Activated naive CD4-positive, alpha-beta T cell treated with Interleukin-2 at 50 U/mL for 16 hours (primary cell): ENCODE data around the gene AKR1C3.
"Not testable (repeated sequence)": the region's sequence is repeated elsewhere in the genome, so short reads cannot be mapped to it uniquely, and the experiment has no call there.

Experiments
- DNase-seq: peaks from one replicate; pipeline ENCODE4 v3.0.0-alpha.2; 2020

AKR1C3 gene

GRCh38 chr10:5094265-5095205 is at the start of gene AKR1C3:
Gene AKR1C3, plus strand, starts transcription at chr10:5094414. Its CDS starts 31 bp downstream, at chr10:5094445.
- DNase-seq = no peak

DNA sequence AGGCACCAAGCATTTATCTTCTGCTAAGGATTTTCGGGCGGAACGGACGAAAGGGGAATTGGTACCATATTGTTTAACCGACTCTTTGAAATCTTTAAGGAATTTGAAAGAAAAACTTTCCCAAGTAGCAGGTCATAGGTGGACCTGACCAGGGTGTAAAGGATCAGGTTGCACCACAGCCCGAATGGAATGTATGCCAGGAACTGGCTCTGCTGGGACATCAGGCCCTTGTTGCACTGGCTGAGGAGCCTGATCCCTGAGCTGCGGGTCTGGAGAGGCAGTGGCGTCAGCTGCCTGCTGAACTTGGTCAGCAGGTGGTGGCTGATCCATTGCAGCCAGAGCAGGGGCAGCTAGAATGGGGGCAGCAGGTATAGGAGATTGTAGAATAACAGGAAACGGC is 49.1 kb upstream of the AKR1C3 start:
- DNase-seq = no peak

DNA sequence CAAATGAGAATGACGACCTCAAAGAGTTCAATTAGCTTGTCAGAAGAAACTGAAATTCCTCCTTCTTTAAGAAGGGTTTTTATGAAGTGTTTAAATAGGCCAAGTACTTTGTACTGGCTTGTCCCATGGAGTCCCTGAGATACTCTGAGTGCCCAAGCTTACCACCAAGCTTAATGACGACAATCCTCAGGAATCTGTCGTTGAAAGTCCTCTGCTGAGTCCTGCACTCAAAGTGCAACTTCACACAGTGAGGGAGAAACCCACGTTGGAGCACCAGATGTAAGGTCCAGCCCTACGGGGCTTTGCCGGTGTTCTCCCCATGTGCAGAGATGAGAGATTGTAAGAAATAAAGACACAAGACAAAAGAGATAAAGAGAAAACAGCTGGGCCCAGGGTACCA is 47.8 kb upstream of the AKR1C3 start:
- DNase-seq = no peak

- DNase-seq = not testable (repeated sequence)
Observed at GRCh38 chr10:5047055-5047454, 47.2 kb upstream of the AKR1C3 start.

- DNase-seq = no peak
Observed at GRCh38 chr10:5047912-5048628, 46.1 kb upstream of the AKR1C3 start.

GRCh38 chr10:5052951-5053500 is 41.2 kb upstream of the AKR1C3 start:
- DNase-seq = not testable (repeated sequence)

- DNase-seq = not testable (repeated sequence)
Observed at GRCh38 chr10:5054831-5055230, 39.4 kb upstream of the AKR1C3 start.

- not testable (repeated sequence) for DNase-seq
Observed at GRCh38 chr10:5059267-5059666, 34.9 kb upstream of the AKR1C3 start.

DNA sequence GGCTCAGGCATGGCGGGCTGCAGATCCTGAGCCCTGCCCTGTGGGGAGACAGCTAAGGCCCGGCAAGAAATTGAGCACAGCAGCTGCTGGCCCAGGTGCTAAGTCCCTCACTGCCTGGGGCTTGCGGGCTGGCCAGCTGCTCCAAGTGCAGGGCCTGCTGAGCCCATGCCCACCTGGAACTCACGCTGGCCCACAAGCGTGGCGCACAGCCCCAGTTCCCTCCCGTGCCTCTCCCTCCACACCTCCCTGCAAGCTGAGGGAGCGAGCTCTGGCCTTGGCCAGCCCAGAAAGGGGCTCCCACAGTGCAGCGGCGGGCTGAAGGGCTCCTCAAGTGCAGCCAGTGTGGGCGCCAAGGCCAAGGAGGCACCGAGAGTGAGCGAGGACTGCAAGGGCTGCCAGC is 33.4 kb upstream of the AKR1C3 start:
- DNase-seq = not testable (repeated sequence)

- no peak for DNase-seq
Observed at GRCh38 chr10:5064656-5065055, 29.6 kb upstream of the AKR1C3 start.

DNA sequence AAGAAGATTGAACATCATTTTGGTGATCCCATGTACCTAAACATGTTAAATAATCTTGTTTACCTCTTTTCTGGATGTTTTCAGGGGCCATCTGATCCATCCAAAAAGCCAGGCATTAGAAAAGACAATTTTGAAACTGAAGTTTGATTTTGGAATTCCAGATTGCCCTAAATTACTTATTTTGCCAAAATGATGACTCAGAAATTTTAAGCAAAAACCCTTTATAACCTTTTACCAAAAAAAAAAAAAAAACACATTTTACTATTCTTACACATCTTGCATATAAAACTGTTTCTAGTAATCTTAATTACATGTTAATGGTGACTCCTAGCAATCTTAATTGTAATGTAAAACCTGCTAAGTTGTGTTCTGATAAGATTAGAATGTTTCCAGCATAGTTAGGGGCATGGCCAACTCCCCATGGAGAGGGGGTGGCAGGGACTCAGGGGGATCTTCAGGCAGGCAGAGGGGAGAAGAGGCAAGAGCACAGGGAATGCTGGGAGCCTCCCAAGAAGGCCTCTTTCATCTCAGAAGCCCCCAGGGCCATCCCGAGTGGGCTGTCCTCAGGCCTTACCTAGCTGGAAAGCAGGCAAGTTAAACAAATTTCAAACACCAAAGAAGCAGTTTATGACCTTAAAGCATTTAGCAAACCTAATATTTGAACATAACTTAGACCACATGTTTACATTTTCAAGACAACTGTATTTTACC is 25.8 kb upstream of the AKR1C3 start:
- DNase-seq = no peak

DNA sequence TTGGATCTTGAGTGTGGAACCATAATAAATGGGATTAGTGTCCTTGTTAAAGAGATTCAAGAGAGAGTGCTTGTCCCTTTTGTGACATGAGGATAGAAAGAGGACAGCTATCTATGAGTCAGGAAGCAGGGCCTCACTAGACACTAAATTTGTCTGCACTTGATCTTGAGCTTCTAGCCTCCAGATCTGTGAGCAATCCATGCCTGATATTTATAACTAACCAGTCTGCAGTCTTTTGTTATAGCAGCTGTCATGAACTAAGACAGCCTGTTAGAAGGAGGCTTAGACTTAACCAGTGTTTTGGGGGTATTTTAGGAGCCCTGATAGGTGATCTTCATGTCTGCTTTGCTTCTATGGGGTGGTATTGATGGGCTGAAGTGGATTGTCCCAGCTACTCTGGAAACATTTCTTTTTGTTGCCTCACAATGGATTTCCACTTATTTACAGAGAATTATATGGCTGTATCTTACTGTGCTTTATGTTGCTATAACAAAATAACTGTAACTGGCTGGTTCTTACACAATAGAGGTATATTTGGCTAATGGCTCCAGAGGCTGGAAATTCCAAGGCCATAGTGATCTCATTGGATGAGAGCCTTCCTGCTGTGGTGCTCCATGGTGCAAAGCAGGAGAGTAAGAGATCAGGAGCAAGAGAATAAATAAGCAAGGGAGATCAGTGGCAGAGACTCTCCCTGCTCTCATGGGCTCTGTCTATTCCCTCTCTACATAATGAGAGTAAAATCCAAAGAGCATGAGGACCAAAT is 23.4 kb upstream of the AKR1C3 start:
- no peak for DNase-seq

DNA sequence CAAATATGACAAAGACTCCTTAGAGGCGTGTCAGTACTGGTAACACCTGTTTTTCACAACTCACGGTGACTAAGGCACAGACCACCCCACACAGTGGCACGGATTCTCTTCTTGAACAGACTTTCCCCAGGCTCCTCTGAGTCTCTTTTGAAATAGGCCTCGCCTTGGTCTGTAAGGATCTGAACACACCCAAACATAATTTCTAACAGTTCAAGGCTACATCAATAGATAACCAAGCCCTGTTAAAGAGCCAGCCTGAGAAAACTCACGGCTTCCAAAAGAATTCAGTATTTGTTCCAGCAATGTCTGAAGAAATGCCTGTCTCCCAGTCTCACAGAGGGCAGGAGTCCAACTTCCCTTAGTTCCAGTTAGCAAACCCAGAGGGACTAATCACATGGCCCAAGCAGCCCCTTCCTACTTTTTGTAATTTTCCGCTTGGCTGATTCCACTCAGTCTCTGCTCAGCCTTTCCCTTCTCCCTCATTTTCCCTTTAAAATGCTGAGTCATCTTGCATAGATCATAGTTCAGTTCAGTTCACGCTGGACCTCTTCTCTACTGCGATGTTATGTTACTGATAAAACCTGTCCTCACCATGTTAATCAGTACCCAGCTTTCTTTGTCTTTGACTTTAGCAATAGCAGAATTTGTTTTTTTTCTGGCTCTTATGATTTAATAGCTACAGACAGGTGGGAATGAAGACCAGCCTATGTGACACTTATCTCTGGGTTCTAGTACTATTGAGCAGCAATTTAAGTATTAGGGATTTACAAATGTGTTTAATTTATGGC is 22.6 kb upstream of the AKR1C3 start:
- no peak for DNase-seq

GRCh38 chr10:5073659-5074058 is 20.6 kb upstream of the AKR1C3 start:
- DNase-seq = no peak

GRCh38 chr10:5076615-5077014 is 17.6 kb upstream of the AKR1C3 start:
- no peak for DNase-seq

GRCh38 chr10:5078547-5079180 is 15.6 kb upstream of the AKR1C3 start:
- DNase-seq = no peak

- DNase-seq = no peak
Observed at GRCh38 chr10:5079306-5079830, 14.8 kb upstream of the AKR1C3 start.

DNA sequence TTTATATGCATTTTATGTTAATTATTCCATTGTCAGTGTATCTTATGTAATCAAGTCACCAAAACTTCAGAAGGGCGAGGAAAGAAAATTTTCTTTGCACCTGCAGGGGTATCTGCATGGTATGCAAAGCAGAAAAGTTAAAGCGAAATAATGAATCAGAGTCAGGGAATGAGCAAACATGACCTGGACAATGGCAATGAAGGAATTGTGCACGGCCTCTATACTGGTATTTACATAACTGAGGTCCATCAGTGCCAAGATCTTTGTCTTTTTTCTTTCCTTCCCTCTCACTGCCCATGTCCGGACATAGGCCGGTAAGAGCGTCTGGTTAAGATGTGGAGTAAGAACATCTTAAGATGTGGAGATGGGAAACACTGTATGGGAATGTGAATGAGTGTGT is 14.4 kb upstream of the AKR1C3 start:
- no peak for DNase-seq

DNA sequence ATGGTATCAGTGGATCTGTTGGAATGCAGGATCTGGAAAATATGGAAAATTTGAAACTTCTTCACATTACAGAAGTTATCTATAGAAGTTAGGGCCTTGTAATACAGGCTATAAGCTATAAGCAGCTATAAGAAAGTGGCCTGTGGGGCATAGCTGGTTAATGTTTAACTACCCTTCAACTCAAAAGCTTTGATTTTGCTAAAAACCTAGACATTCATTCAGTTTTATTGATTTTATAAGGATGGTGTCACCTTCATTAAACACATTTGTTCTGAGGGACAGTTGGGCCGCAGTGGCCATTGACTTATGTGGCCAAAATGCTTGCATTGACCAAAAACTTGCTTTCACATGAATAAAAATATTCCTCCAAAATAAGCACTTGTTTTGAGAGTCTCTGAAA is 13.1 kb upstream of the AKR1C3 start:
- DNase-seq = no peak

DNA sequence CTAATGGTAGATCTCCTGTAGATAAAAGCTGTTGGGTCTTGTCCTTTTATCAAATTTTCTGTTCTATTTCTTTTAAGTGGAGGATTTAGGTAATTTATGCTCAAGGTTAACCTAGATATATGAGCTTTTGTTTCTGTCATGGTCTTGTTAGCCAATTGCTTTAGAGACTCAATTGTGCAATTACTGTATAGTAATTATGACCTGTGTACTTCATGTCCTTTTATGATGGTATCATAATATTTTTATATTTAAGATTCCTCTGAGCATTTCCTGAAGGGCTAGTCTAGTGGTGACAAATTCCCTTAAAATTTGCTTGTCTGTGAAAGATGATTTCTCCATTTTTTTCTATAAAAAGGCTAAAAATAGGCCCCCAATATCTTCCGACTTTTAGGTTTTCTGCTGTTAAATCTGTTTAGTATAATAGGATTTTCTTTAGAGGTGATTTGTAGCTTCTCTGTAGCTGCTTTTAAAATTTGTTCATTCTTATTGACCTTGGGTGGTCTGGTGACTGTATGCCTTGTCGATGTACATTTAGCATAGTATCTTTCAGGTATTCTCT is 5.4 kb upstream of the AKR1C3 start:
- DNase-seq = no peak
